T-helper 22 cell (primary cell): Measurements from ENCODE around the gene RAB11FIP3.
"Not testable (repeated sequence)": the region's sequence is repeated elsewhere in the genome, so short reads cannot be mapped to it uniquely, and the experiment has no call there.

ENCODE experiments used
- DNase-seq: peaks from one replicate; pipeline ENCODE4 v3.0.0-alpha.2; 2020; ENCODE audit warnings: low read depth

Gene RAB11FIP3, protein sequence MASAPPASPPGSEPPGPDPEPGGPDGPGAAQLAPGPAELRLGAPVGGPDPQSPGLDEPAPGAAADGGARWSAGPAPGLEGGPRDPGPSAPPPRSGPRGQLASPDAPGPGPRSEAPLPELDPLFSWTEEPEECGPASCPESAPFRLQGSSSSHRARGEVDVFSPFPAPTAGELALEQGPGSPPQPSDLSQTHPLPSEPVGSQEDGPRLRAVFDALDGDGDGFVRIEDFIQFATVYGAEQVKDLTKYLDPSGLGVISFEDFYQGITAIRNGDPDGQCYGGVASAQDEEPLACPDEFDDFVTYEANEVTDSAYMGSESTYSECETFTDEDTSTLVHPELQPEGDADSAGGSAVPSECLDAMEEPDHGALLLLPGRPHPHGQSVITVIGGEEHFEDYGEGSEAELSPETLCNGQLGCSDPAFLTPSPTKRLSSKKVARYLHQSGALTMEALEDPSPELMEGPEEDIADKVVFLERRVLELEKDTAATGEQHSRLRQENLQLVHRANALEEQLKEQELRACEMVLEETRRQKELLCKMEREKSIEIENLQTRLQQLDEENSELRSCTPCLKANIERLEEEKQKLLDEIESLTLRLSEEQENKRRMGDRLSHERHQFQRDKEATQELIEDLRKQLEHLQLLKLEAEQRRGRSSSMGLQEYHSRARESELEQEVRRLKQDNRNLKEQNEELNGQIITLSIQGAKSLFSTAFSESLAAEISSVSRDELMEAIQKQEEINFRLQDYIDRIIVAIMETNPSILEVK

DNA sequence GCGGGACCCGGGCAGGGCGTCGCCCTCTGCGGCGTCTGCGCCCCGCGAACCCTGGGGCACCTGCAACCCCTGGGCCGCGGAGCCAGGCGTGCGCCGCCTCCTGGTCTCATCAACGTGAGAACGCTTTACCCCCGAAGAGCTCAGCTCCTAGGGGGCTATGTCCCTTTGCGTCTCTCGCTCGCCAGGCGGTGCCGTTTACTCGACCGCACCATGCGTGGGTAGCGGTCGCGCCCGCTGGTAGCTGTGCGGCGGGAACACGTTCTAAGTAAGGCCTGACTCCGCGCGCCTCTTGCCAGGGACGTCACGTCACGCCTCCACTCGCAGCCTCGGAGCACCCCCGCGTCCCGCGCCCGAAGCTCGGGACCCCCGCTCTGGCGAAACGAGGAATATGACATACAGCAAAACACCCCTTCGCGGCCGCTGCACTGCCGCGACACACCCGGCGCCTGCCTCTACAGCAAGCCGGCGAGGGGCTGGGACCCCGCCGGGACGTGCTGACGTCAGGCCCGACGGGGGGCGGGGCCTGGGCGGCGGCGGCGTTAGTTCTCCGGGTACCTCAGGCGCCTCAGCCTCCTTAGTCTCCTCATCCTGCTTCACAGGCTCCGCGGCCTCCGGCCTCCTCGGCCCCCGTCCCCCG, at the start of gene RAB11FIP3:
RAB11FIP3 (plus strand) TSS at position 568 of the 637 bp plus-strand sequence. CDS start 358 bp downstream, outside the sequence.
- peak; percentile 72 for DNase-seq

GRCh38 chr16:375927-376816, 49.3 kb upstream of the RAB11FIP3 start:
- DNase-seq, result no peak

DNA sequence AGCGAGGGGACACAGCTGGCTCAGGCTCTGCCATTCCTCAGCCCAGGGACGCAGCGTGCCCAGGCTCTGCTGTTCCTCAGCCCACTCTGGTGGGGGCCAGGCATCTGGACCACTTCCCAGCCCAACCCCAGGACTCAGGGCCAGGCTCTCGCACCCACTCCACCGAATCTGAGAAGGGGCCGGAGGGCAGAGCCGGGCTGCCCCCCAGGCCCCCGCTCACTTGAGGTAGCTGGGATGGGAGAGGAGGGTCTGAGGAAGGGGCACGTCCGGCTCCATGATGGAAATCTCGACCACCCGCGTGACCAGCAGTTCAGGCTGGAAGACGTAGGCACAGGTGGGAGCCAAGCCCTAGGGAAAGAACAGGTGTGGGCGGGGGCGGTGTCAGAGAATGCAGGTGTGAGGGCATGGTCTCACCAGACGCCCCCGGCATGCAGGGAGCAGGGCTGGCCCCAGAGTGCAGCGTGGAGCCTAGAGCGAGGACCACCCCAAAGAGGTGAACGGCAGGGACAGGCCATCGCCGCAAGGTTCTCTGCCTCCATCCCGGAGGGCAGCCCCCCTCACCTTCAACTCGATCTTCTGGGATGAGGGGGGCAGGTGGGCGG, 48.5 kb upstream of the RAB11FIP3 start:
- no peak for DNase-seq

DNA sequence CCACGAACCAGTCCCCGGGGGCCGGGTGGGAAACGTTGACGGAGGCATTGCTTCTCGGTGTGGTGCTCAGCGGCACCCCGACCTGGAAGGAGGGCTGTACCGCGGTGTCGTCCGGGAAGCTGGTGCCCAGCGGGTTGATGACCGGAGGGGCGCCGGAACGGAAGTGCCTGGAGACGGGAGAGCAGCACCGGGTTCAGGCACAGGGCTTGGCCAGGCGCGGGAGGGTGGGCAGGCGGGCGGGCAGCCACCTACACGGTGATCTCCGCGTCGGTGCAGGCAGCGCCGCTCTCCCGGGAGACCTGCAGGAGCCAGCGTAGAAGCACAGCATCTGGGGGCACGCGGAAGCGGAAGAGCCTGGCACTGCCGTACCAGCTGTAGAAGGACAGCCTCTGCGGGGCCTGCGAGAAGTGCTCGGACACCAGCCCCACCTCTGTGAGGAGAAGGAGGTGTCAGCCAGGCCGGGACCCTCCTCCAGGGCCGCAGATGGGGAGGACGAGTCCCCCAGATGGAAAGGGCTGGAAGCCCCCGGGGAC, 48.0 kb upstream of the RAB11FIP3 start:
- no peak for DNase-seq

- not testable (repeated sequence) for DNase-seq
Observed at GRCh38 chr16:378113-378820, 47.2 kb upstream of the RAB11FIP3 start.

GRCh38 chr16:378821-379182, 46.6 kb upstream of the RAB11FIP3 start:
- DNase-seq, result no peak

GRCh38 chr16:379183-379960, 46.1 kb upstream of the RAB11FIP3 start:
- no peak for DNase-seq

- DNase-seq, result no peak
Observed at GRCh38 chr16:379961-380761, 45.3 kb upstream of the RAB11FIP3 start.

DNA sequence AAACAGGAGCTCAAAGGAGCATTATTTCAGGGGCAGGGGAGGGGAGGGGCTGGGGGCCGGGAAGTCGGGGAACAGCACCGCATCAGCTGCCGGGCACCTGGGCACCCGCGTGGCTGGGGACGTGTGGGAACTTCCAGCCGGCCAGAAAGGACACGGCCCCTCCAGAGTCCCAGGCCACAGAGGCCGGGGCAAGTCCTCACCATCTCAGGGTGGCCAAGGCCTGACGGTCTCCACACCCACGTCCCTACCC, 44.8 kb upstream of the RAB11FIP3 start:
- DNase-seq, result no peak

GRCh38 chr16:381012-381788, 44.2 kb upstream of the RAB11FIP3 start:
- DNase-seq, result no peak

GRCh38 chr16:381789-382717, 43.4 kb upstream of the RAB11FIP3 start, which contains the start of gene PGAP6:
PGAP6 (minus strand) TSS chr16:381978; CDS start chr16:381821, 157 bp downstream.
- DNase-seq, result peak; percentile 56

- DNase-seq, result peak; percentile 59
Observed at GRCh38 chr16:383326-384051, 42.0 kb upstream of the RAB11FIP3 start.

GRCh38 chr16:386641-387156, 38.8 kb upstream of the RAB11FIP3 start:
- DNase-seq, result no peak

GRCh38 chr16:387761-388666, 37.4 kb upstream of the RAB11FIP3 start:
- not testable (repeated sequence) for DNase-seq

- DNase-seq, result no peak
Observed at GRCh38 chr16:389352-389751, 36.1 kb upstream of the RAB11FIP3 start.
